C4-2B (cell line): ENCODE results near the gene DMRTB1.

Experiments
- H3K27ac ChIP-seq: fragments of 450-650 bp; 2 replicates; pipeline ENCODE4 v1.5.1; 2017
- ZFX ChIP-seq: fragments of 450-650 bp; IDR thresholded peaks from 2 replicates; pipeline ENCODE4 v1.6.1; 2017
- TF ChIP-seq, protein P1 (sequence below): fragments of 450-650 bp; conservative IDR thresholded peaks from 2 replicates; pipeline ENCODE4 v1.5.1; 2017; ENCODE audit warnings: mild to moderate bottlenecking

Gene DMRTB1

GRCh38 chr1:53459321-53460175, at the start of gene DMRTB1:
Gene DMRTB1, plus strand, starts transcription at chr1:53459399. Its CDS starts 55 bp downstream, at chr1:53459454.
- H3K27ac ChIP-seq, result no peak within 1 kb of the TSS
- TF ChIP-seq ZFX, result no peak
- TF ChIP-seq, protein P1, sequence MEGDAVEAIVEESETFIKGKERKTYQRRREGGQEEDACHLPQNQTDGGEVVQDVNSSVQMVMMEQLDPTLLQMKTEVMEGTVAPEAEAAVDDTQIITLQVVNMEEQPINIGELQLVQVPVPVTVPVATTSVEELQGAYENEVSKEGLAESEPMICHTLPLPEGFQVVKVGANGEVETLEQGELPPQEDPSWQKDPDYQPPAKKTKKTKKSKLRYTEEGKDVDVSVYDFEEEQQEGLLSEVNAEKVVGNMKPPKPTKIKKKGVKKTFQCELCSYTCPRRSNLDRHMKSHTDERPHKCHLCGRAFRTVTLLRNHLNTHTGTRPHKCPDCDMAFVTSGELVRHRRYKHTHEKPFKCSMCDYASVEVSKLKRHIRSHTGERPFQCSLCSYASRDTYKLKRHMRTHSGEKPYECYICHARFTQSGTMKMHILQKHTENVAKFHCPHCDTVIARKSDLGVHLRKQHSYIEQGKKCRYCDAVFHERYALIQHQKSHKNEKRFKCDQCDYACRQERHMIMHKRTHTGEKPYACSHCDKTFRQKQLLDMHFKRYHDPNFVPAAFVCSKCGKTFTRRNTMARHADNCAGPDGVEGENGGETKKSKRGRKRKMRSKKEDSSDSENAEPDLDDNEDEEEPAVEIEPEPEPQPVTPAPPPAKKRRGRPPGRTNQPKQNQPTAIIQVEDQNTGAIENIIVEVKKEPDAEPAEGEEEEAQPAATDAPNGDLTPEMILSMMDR, result no peak

DNA sequence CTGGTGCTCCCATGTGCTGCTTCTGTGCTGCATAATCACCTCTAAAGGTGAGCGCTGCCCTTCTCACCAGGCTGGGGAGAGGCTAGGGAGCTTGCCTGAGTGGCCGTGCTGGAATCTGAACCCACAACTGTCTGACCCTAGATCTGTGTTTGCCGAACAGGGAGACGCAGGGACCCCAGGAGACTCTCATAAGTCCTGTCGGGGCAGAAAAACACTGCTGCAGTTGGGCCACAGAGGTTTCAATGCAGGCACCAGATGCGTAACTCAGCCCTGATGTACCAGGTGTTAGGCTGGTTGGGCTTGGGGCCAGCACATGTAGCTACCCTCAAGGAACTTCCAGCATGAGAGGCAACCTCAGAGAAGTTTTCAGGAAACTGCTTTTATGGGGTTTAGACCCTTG, 49.5 kb upstream of the DMRTB1 start:
- no peak overlapping the region for H3K27ac ChIP-seq
- TF ChIP-seq, protein P1, result no peak
- no peak for TF ChIP-seq ZFX

- no peak for TF ChIP-seq ZFX
- TF ChIP-seq, protein P1, result no peak
- H3K27ac ChIP-seq, result no peak overlapping the region
These were observed 49.1 kb upstream of the DMRTB1 start for GRCh38 chr1:53410100-53410541.

DNA sequence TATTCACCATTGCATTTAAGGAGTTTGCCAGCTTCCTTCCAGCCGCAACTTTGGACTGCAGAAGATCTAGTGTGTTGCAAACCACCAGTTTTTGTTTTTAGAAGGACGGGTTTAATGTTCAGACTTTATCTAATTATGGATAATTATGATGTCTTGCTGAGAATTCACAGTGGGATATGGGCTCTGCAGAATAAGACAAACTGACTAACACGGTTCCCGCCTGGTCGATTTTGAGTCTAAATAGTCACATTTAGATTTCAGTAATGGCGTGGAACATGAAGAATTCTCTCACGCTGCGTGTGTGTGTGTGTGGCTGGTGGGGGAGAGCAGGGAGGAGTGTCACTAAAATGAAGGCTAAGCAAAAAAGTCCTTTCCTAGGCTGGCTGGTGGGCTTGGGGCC, 48.5 kb upstream of the DMRTB1 start:
- TF ChIP-seq, protein P1, result no peak
- TF ChIP-seq ZFX, result no peak
- no peak overlapping the region for H3K27ac ChIP-seq

- no peak overlapping the region for H3K27ac ChIP-seq
- no peak for TF ChIP-seq ZFX
- TF ChIP-seq, protein P1, result no peak
These were observed 47.6 kb upstream of the DMRTB1 start for GRCh38 chr1:53411541-53412152.

DNA sequence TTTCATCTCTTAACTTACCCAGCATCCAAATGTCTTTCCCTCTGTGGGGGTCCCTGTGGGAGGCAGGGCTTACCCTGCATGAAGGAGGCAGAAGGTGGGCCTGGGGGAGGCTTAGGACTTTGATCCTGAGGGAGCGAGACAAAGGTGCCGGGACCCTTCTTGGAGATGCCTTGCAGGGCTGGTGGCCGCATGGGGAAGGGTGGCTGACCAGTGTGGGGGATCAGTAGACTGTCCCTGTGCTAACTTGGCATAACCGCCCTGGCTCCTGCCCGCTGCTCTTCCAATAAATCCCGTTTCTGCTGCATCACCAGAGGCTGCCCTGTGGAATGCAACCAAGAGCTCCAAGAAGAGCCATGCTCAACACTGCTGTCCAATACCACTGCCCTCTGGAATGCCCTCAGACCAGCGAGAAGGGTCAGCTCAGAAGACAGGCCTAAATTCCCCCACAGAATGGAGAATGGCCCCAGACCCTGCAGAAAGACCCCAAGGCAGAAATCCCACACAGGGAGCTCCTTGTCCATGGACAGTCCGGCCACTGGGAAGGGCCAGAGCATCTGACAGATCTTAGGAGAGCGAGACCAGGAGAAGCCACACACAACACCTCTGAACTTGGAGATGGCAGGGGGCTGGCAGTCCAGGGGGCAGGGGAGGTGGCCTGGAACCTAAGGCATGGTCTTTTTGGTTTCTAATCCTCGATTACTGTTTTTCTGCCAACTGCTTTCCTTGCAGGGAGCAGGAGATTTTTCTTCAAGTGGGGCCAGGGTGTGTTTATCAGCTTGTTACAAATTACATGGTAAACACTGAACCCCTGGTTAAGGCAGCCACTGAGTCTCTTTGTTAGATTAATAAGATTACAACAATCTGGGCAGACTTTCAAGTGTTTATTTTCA, 46.7 kb upstream of the DMRTB1 start:
- TF ChIP-seq, protein P1, result no peak
- TF ChIP-seq ZFX, result no peak
- no peak overlapping the region for H3K27ac ChIP-seq
